SK-N-SH (cell line): ENCODE measurements around the gene PSAP. TPM values are rescaled to one million over a fixed set of nuclear protein-coding genes. Genes with fewer than 3 reads are reported as not detected.

Source experiments
- CTCF ChIA-PET: fragments of 300-600, 350-600 bp; formaldehyde crosslinking; extraction: SDS; loops from one replicate; lab custom pipeline; 2021; lab: Yijun Ruan, JAX
- POLR2A ChIA-PET: fragments of 350-600 bp; sonication (Branson Sonifier 250); formaldehyde crosslinking; extraction: SDS; loops from one replicate; lab custom pipeline; 2020; ENCODE audit warnings: antibody characterized with exemption, inconsistent platforms; lab: Yijun Ruan, JAX
- DNase-seq: peaks from one replicate; pipeline ENCODE4 v3.0.0; 2012
- H2AFZ ChIP-seq: fragments of 200-600 bp; sonication (generic); 2 replicates; pipeline ENCODE4 v1.8.1; 2016; ENCODE audit warnings: antibody characterized with exemption, mild to moderate bottlenecking, low read depth
- H3F3A ChIP-seq: fragments of 200-600 bp; sonication (generic); replicated peaks from 2 replicates; pipeline ENCODE3; 2016; ENCODE audit warnings: antibody characterized with exemption, mild to moderate bottlenecking; ENCODE audit not compliant: insufficient read depth
- H3K27ac ChIP-seq, 2 experiments: fragments of 200-500 bp in 1 of 2; fragments of 200-600 bp in 1 of 2; sonication (Bioruptor generic) in 1 of 2; sonication (generic), shearing (Covaris generic) in 1 of 2; 2 replicates each; pipeline versions ENCODE4 v1.5.1 to v1.6.1; 2014 to 2016; ENCODE audit warnings: low read depth in 2 of 2, inconsistent platforms in 1 of 2, low read length in 1 of 2, mild to moderate bottlenecking in 1 of 2, mixed read lengths in 1 of 2
- H3K27me3 ChIP-seq: fragments of 200-600 bp; sonication (generic), shearing (Covaris generic); 2 replicates; pipeline ENCODE4 v1.6.1; 2016; ENCODE audit warnings: mixed run types; ENCODE audit not compliant: insufficient read depth
- H3K36me3 ChIP-seq, 2 experiments: fragments of 200-500 bp in 1 of 2; fragments of 200-600 bp in 1 of 2; sonication (Bioruptor generic) in 1 of 2; sonication (generic) in 1 of 2; replicated peaks in 1 of 2; 2 replicates each; pipeline versions ENCODE3 to v1.5.1; 2014 to 2016; ENCODE audit warnings: low read length in 1 of 2, mild to moderate bottlenecking in 1 of 2; ENCODE audit not compliant: insufficient read depth in 2 of 2, control insufficient read depth in 1 of 2
- H3K4me1 ChIP-seq, 2 experiments: fragments of 200-500 bp in 1 of 2; fragments of 200-600 bp in 1 of 2; sonication (Bioruptor generic) in 1 of 2; sonication (generic), shearing (Covaris generic) in 1 of 2; 2 replicates each; pipeline versions ENCODE4 v1.5.1 to v1.6.1; 2014 to 2016; ENCODE audit warnings: low read depth in 1 of 2, low read length in 1 of 2, mixed run types in 1 of 2; ENCODE audit not compliant: insufficient read depth in 2 of 2, control insufficient read depth in 1 of 2
- H3K4me2 ChIP-seq: fragments of 200-600 bp; sonication (generic), shearing (Covaris generic); 2 replicates; pipeline ENCODE4 v1.6.1; 2017; ENCODE audit warnings: mixed run types
- H3K4me3 ChIP-seq, 2 experiments: fragments of 200-500 bp in 1 of 2; fragments of 200-600 bp in 1 of 2; sonication (Bioruptor generic) in 1 of 2; sonication (generic), shearing (Covaris generic) in 1 of 2; 2 replicates each; pipeline versions ENCODE4 v1.5.1 to v1.8.1; 2014 to 2016; ENCODE audit warnings: low read depth in 2 of 2, inconsistent platforms in 1 of 2, low read length in 1 of 2, mild to moderate bottlenecking in 1 of 2, mixed read lengths in 1 of 2, moderate library complexity in 1 of 2
- H3K79me2 ChIP-seq: fragments of 200-600 bp; sonication (generic); 2 replicates; pipeline ENCODE4 v1.8.1; 2017; ENCODE audit warnings: mild to moderate bottlenecking; ENCODE audit not compliant: insufficient read depth
- H3K9ac ChIP-seq: fragments of 200-600 bp; sonication (generic); 2 replicates; pipeline ENCODE4 v1.6.1; 2017; ENCODE audit warnings: mixed run types
- H3K9me2 ChIP-seq: fragments of 200-600 bp; sonication (generic); 2 replicates; pipeline ENCODE4 v1.6.1; 2017; ENCODE audit warnings: mixed run types
- H3K9me3 ChIP-seq: fragments of 200-600 bp; sonication (generic); 2 replicates; pipeline ENCODE4 v1.6.1; 2017; ENCODE audit warnings: mixed run types, mild to moderate bottlenecking, moderate library complexity
- H4K20me1 ChIP-seq: fragments of 200-600 bp; sonication (generic); 2 replicates; pipeline ENCODE4 v1.6.1; 2017; ENCODE audit warnings: mild to moderate bottlenecking, mixed run types; ENCODE audit not compliant: insufficient read depth
- EP300 ChIP-seq, 2 experiments: IDR thresholded peaks; 2 replicates each; pipeline versions ENCODE4 v1.4.0 to v1.6.1; 2012; ENCODE audit warnings: borderline replicate concordance in 1 of 2, low read depth in 1 of 2, low read length in 1 of 2
- EZH2phosphoT487 ChIP-seq: fragments of 200-600 bp; sonication (generic); IDR thresholded peaks from 2 replicates; pipeline ENCODE4 v1.6.1; 2017; ENCODE audit warnings: low read depth, mixed run types, mild to moderate bottlenecking, antibody characterized with exemption, moderate library complexity, borderline replicate concordance
- FOXJ3 ChIP-seq: sonication (generic); formaldehyde crosslinking; IDR thresholded peaks from 2 replicates; pipeline ENCODE4 v1.5.1; 2020; ENCODE audit warnings: mild to moderate bottlenecking, missing genetic modification reagents
- FOXM1 ChIP-seq: IDR thresholded peaks from 2 replicates; pipeline ENCODE4 v1.4.0; 2012; ENCODE audit warnings: low read depth, mild to moderate bottlenecking
- MAX ChIP-seq: IDR thresholded peaks from 2 replicates; pipeline ENCODE4 v1.4.0; 2012; ENCODE audit warnings: low read depth
- NRF1 ChIP-seq: IDR thresholded peaks from 2 replicates; pipeline ENCODE4 v1.6.1; 2012; ENCODE audit warnings: low read depth, mild to moderate bottlenecking, low read length
- POLR2AphosphoS5 ChIP-seq: IDR thresholded peaks from 2 replicates; pipeline ENCODE4 v1.6.1; 2012; ENCODE audit warnings: low read depth, low read length
- RAD21 ChIP-seq: IDR thresholded peaks from 2 replicates; pipeline ENCODE4 v1.6.1; 2012; ENCODE audit warnings: mild to moderate bottlenecking, low read length
- REST ChIP-seq: IDR thresholded peaks from 2 replicates; pipeline ENCODE4 v1.6.1; 2012; ENCODE audit warnings: mild to moderate bottlenecking, low read depth, low read length, moderate library complexity
- RFX5 ChIP-seq: IDR thresholded peaks from 2 replicates; pipeline ENCODE4 v1.6.1; 2012; ENCODE audit warnings: mild to moderate bottlenecking, improper control_type of control experiment, low read length
- RXRA ChIP-seq: IDR thresholded peaks from 2 replicates; pipeline ENCODE4 v1.4.0; 2012; ENCODE audit warnings: low read depth, mild to moderate bottlenecking, borderline replicate concordance
- SIN3A ChIP-seq: IDR thresholded peaks from 2 replicates; pipeline ENCODE4 v1.6.1; 2012; ENCODE audit warnings: low read depth, mild to moderate bottlenecking, low read length, moderate library complexity, borderline replicate concordance
- SMC3 ChIP-seq: IDR thresholded peaks from 2 replicates; pipeline ENCODE4 v1.6.1; 2012; ENCODE audit warnings: low read depth, low read length, improper control_type of control experiment
- YY1 ChIP-seq: IDR thresholded peaks from 2 replicates; pipeline ENCODE4 v1.4.0; 2012; ENCODE audit warnings: low read depth, mild to moderate bottlenecking
- ZBTB33 ChIP-seq: IDR thresholded peaks from 2 replicates; pipeline ENCODE4 v1.4.0; 2012; ENCODE audit warnings: low read depth, borderline replicate concordance
- WGBS: methylation state at CpG from one replicate; pipeline ENCODE4 v1.1.6; 2017; ENCODE audit warnings: low lambda C conversion rate; 5-methylcytosine and 5-hydroxymethylcytosine counted together
- polyA plus RNA-seq, 3 experiments: library from polyadenylated mRNA; depleted of rRNA; stranded (reverse); fragments of >200 nt; gene quantifications; 2 replicates each; pipeline ENCODE4 v1.2.3, GENCODE V29; 2012

The PSAP gene
- polyA plus RNA-seq, 1 of the 3 experiments (the other 2 are of a cell fraction): 1,647 TPM

DNA sequence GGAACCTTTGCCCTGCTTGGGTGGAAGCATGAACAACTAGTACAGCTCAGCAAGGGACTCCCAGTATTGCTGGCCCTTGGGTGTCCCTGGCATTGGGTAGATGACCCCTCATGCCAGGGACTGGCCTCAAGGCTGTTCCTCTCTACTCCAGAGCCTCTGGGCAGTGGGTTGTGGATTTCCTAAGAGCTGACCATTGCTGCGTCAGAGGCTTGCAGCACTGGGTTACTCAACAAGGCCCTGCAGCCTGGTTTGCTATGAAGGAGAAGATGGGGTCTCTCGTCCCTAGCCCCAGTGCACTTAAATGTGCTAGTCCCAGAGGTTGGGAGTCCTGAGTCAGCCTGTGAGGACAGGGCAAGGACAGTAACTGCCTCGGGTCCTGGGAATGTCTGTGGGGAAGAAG is 80.3 kb downstream of the PSAP start:
- Histone ChIP-seq H3K4me3 (no peak overlapping the region), H2AFZ (no peak overlapping the region), H3K79me2 (no peaks in the 10 kb centered on the region), H3K9me2 (no peaks in the 10 kb centered on the region), H4K20me1 (no peaks in the 10 kb centered on the region), H3K4me1 (peaks cover 22 to 27% of the 10 kb centered on the region in 2 experiments; a peak in 3 of 4 replicates), H3K27ac (no peak overlapping the region), H3K9ac (no peak overlapping the region), H3K9me3 (no peaks in the 10 kb centered on the region), H3F3A (peaks cover 3% of the 10 kb centered on the region), H3K27me3 (no peaks in the 10 kb centered on the region), H3K36me3 (no peaks in the 10 kb centered on the region), H3K4me2 (no peak overlapping the region)
- POLR2A ChIA-PET: no interaction called here
- 100% methylated on average over 2 of the region's 3 CpGs for WGBS
- CTCF ChIA-PET: interaction anchor here (1.0 kb wide), 1 partner anchor 126 kb away, joined by 3 read pairs; no protein-coding TSS in a partner anchor
- TF ChIP-seq SMC3: no peak
- no peak for TF ChIP-seq SIN3A
- TF ChIP-seq REST: no peak
- TF ChIP-seq NRF1: no peak
- no peak for TF ChIP-seq EP300 (IDR thresholded peaks at IDR 0.05; ENCODE audit: borderline replicate concordance in 1 of 2, low read depth in 1 of 2, low read length in 1 of 2)
- TF ChIP-seq RAD21: no peak
- no peak for TF ChIP-seq FOXM1
- TF ChIP-seq EZH2phosphoT487: no peak
- no peak for TF ChIP-seq RXRA
- no peak for DNase-seq

- no peak overlapping the region for H3K9ac ChIP-seq
- H3K4me2 ChIP-seq: no peak overlapping the region
- no peaks in the 10 kb centered on the region for H3K9me2 ChIP-seq
- H4K20me1 ChIP-seq: no peaks in the 10 kb centered on the region
- H3K9me3 ChIP-seq: no peaks in the 10 kb centered on the region
- peaks cover 24 to 27% of the 10 kb centered on the region in 2 experiments; a peak in 3 of 4 replicates for H3K4me1 ChIP-seq
- H3K36me3 ChIP-seq: no peaks in the 10 kb centered on the region
- no peak overlapping the region for H3K4me3 ChIP-seq
- no peak overlapping the region for H3K27ac ChIP-seq
- H3F3A ChIP-seq: peaks cover 3% of the 10 kb centered on the region
- H3K27me3 ChIP-seq: no peaks in the 10 kb centered on the region
- H2AFZ ChIP-seq: no peak overlapping the region
- ChIA-PET POLR2A (no interaction called here), CTCF (interaction anchor here (1.0 kb wide), 1 partner anchor 126 kb away, joined by 3 read pairs; no protein-coding TSS in a partner anchor)
- H3K79me2 ChIP-seq: no peaks in the 10 kb centered on the region
- WGBS: 100% methylated on average over 3 of the region's 3 CpGs
- no peak for DNase-seq
- TF ChIP-seq REST (no peak), MAX (no peak), POLR2AphosphoS5 (no peak), ZBTB33 (no peak), FOXJ3 (CRISPR knock-in tag) (no peak), RFX5 (no peak), YY1 (no peak), RAD21 (no peak)
Measured at GRCh38 chr10:71770255-71770654, 80.8 kb downstream of the PSAP start.
